Measurements from ENCODE around the gene ENOX1. TPM values are rescaled to one million over a fixed set of nuclear protein-coding genes. Genes with fewer than 3 reads are reported as not detected.

ENOX1 gene
- total RNA-seq, 2 donors from 2014 or later: 0.33 TPM; not detected in 1

DNA sequence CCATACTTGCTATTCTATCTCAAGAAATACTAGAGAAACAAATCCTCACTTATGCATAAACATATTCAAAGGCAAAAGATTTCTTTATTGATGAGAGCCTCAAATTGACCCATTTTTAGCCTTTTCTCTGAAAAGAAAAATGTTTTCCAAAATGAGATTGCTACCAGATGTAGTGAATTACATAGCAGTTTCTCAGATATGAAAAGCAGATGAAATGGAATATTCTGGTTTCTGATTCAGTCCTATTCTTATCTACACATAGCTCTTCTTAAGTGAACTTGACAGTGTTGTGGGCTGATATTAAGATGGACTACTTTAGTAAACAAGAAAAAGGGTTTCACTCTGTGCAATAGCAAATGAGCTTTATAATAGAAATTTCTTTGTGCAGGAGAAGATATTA, 579.9 kb downstream of the ENOX1 start:
- no peaks in the 10 kb centered on the region for H3K4me1 Mint-ChIP-seq
- Histone ChIP-seq H3K27me3 (ENCODE audit: control insufficient read depth, insufficient read depth, low read length, poor library complexity, severe bottlenecking) (no peaks in the 10 kb centered on the region), H3K27ac (ENCODE audit: low read depth, low read length) (no peak overlapping the region), H3K9ac (ENCODE audit: extremely low read depth, low read length, poor library complexity, severe bottlenecking) (no peak overlapping the region), H3K4me1 (ENCODE audit: control insufficient read depth, insufficient read depth, low read length) (no peaks in the 10 kb centered on the region), H3K36me3 (ENCODE audit: control insufficient read depth, insufficient read depth, low read length) (no peaks in the 10 kb centered on the region), H3K4me3 (ENCODE audit: low read length) (no peak overlapping the region), H3K9me3 (ENCODE audit: control insufficient read depth, low read length) (peaks cover 5% of the 10 kb centered on the region)
- no peaks in the 10 kb centered on the region for H3K9me3 Mint-ChIP-seq
- DNase-seq: no peak
- H3K4me3 Mint-ChIP-seq: no peak overlapping the region
- no peaks in the 10 kb centered on the region for H3K36me3 Mint-ChIP-seq (ENCODE audit: low read depth)
- no peak for TF ChIP-seq CTCF (conservative IDR thresholded peaks at IDR 0.05)
- peaks cover 2% of the 10 kb centered on the region for H3K27me3 Mint-ChIP-seq (ENCODE audit: insufficient read depth)
- H3K27ac Mint-ChIP-seq: no peak overlapping the region

GRCh38 chr13:43205416-43205815, 581.4 kb downstream of the ENOX1 start:
- 90 to 93% methylated on average over 2 to 4 of the region's 4 CpGs for WGBS, 2 experiments (ENCODE audit: insufficient coverage in 1 of 2, insufficient read length in 1 of 2)
- no peaks in the 10 kb centered on the region for H3K9me3 Mint-ChIP-seq
- Histone ChIP-seq H3K27ac (ENCODE audit: low read depth, low read length) (no peak overlapping the region), H3K4me1 (ENCODE audit: control insufficient read depth, insufficient read depth, low read length) (no peaks in the 10 kb centered on the region), H3K27me3 (ENCODE audit: control insufficient read depth, insufficient read depth, low read length, poor library complexity, severe bottlenecking) (no peaks in the 10 kb centered on the region), H3K9me3 (ENCODE audit: control insufficient read depth, low read length) (peaks cover 5% of the 10 kb centered on the region), H3K36me3 (ENCODE audit: control insufficient read depth, insufficient read depth, low read length) (no peaks in the 10 kb centered on the region), H3K4me3 (ENCODE audit: low read length) (no peak overlapping the region), H3K9ac (ENCODE audit: extremely low read depth, low read length, poor library complexity, severe bottlenecking) (no peak overlapping the region)
- no peak overlapping the region for H3K27ac Mint-ChIP-seq
- H3K36me3 Mint-ChIP-seq (ENCODE audit: low read depth): no peaks in the 10 kb centered on the region
- H3K4me3 Mint-ChIP-seq: no peak overlapping the region
- no peak for TF ChIP-seq CTCF (conservative IDR thresholded peaks at IDR 0.05)
- DNase-seq: no peak
- peaks cover 2% of the 10 kb centered on the region for H3K27me3 Mint-ChIP-seq (ENCODE audit: insufficient read depth)
- no peaks in the 10 kb centered on the region for H3K4me1 Mint-ChIP-seq

DNA sequence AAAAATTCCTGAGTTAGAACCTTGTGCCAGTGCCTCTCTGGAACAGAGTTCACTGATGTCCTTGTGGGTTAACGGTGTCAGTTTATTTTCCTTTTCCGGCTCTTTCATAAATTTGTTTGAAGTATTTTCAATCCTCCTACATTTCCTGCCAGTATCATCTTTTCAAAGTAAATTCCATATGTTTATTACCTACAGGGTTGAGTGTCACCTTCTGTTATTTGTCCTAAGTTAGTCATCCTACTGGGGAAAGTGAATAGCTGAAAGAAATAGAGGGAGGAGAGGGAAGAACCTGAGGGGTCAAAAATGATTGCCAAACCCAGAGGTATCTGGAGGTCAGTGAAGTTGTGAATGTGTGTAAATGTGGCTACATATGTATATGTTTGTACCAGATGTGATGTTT, 582.2 kb downstream of the ENOX1 start:
- 93 to 100% methylated on average over 1 to 2 of the region's 2 CpGs for WGBS, 2 experiments (ENCODE audit: insufficient coverage in 1 of 2, insufficient read length in 1 of 2)
- H3K4me1 Mint-ChIP-seq: no peaks in the 10 kb centered on the region
- Histone ChIP-seq H3K9ac (ENCODE audit: extremely low read depth, low read length, poor library complexity, severe bottlenecking) (no peak overlapping the region), H3K9me3 (ENCODE audit: control insufficient read depth, low read length) (peaks cover 5% of the 10 kb centered on the region), H3K36me3 (ENCODE audit: control insufficient read depth, insufficient read depth, low read length) (no peaks in the 10 kb centered on the region), H3K27me3 (ENCODE audit: control insufficient read depth, insufficient read depth, low read length, poor library complexity, severe bottlenecking) (no peaks in the 10 kb centered on the region), H3K27ac (ENCODE audit: low read depth, low read length) (no peak overlapping the region), H3K4me3 (ENCODE audit: low read length) (no peak overlapping the region), H3K4me1 (ENCODE audit: control insufficient read depth, insufficient read depth, low read length) (no peaks in the 10 kb centered on the region)
- no peak for TF ChIP-seq CTCF (conservative IDR thresholded peaks at IDR 0.05)
- no peaks in the 10 kb centered on the region for H3K9me3 Mint-ChIP-seq
- no peak overlapping the region for H3K4me3 Mint-ChIP-seq
- no peak overlapping the region for H3K27ac Mint-ChIP-seq
- DNase-seq: no peak
- H3K27me3 Mint-ChIP-seq (ENCODE audit: insufficient read depth): peaks cover 2% of the 10 kb centered on the region
- H3K36me3 Mint-ChIP-seq (ENCODE audit: low read depth): no peaks in the 10 kb centered on the region

All from endodermal cell (in vitro differentiated cells).